GM18499 (cell line): ENCODE results near the gene MPPED1.

Experiments used
- ATAC-seq: cut with Tn5 transposase; IDR thresholded peaks from one replicate; pipeline ENCODE4 v1.9.1; 2021; ENCODE audit warnings: moderate number of reproducible peaks; ENCODE audit not compliant: insufficient read depth, unreplicated experiment

Gene MPPED1

GRCh38 chr22:43473031-43473430, 61.2 kb downstream of the MPPED1 start:
- ATAC-seq = no peak

GRCh38 chr22:43473441-43473840, 61.6 kb downstream of the MPPED1 start:
- no peak for ATAC-seq

- no peak for ATAC-seq
Observed at GRCh38 chr22:43474161-43475101, 62.6 kb downstream of the MPPED1 start.

GRCh38 chr22:43475549-43476076, 63.8 kb downstream of the MPPED1 start:
- ATAC-seq = no peak

- ATAC-seq = no peak
Observed at GRCh38 chr22:43476341-43476740, 64.5 kb downstream of the MPPED1 start.

GRCh38 chr22:43476751-43477725, 65.2 kb downstream of the MPPED1 start:
- no peak for ATAC-seq

- no peak for ATAC-seq
Observed at GRCh38 chr22:43477966-43478365, 66.2 kb downstream of the MPPED1 start.

GRCh38 chr22:43478621-43479300, 66.9 kb downstream of the MPPED1 start:
- ATAC-seq = no peak

- ATAC-seq = no peak
Observed at GRCh38 chr22:43479301-43479950, 67.6 kb downstream of the MPPED1 start.

- no peak for ATAC-seq
Observed at GRCh38 chr22:43479962-43480361, 68.1 kb downstream of the MPPED1 start.

GRCh38 chr22:43481568-43482317, 69.9 kb downstream of the MPPED1 start:
- ATAC-seq = no peak

GRCh38 chr22:43482318-43482625, 70.5 kb downstream of the MPPED1 start:
- no peak for ATAC-seq

- no peak for ATAC-seq
Observed at GRCh38 chr22:43483266-43483665, 71.5 kb downstream of the MPPED1 start.

GRCh38 chr22:43483669-43484068, 71.9 kb downstream of the MPPED1 start:
- no peak for ATAC-seq

- no peak for ATAC-seq
Observed at GRCh38 chr22:43484227-43484626, 72.4 kb downstream of the MPPED1 start.

- no peak for ATAC-seq
Observed at GRCh38 chr22:43485502-43486089, 73.8 kb downstream of the MPPED1 start.

GRCh38 chr22:43487311-43488030, 75.7 kb downstream of the MPPED1 start:
- ATAC-seq = no peak
